Stomach (tissue), 9 donors: ENCODE results near the gene CALR3. TPM values are rescaled to one million over a fixed set of nuclear protein-coding genes. Genes with fewer than 3 reads are reported as not detected.

Source experiments
- DNase-seq, 2 donors: peaks; one replicate each; pipeline versions ENCODE4 v3.0.0 to v3.0.0-alpha.2; 2013 to 2019
- H3K27ac ChIP-seq, 5 donors: fragments of 200-600 bp in 4 of 5; sonication (generic) in 4 of 5; one replicate each; pipeline ENCODE4 v1.5.1; 2013 to 2019; ENCODE audit warnings: mild to moderate bottlenecking in 1 of 5, moderate library complexity in 1 of 5
- H3K27me3 ChIP-seq, 3 donors: fragments of 200-600 bp; sonication (generic); one replicate each; pipeline ENCODE4 v1.5.1; 2017 to 2019; ENCODE audit warnings: mixed run types in 1 of 3
- H3K36me3 ChIP-seq, 4 donors: fragments of 200-600 bp; sonication (generic); 1 replicate in 3 of 4; 2 replicates in 1 of 4; pipeline ENCODE4 v1.5.1; 2016 to 2019
- H3K4me1 ChIP-seq, 4 donors: fragments of 200-600 bp; sonication (generic); one replicate each; pipeline ENCODE4 v1.5.1; 2016 to 2019
- H3K4me3 ChIP-seq, 4 donors: fragments of 200-600 bp; sonication (generic) in 3 of 4; one replicate each; pipeline ENCODE4 v1.5.1; 2016 to 2019; ENCODE audit warnings: mild to moderate bottlenecking in 1 of 4
- H3K9me3 ChIP-seq, 4 donors: fragments of 200-600 bp; sonication (generic); one replicate each; pipeline ENCODE4 v1.5.1; 2016 to 2019
- EP300 ChIP-seq: sonication (generic); formaldehyde crosslinking; IDR thresholded peaks from one replicate; pipeline ENCODE4 v1.6.1; 2017; ENCODE audit warnings: antibody characterized with exemption
- POLR2A ChIP-seq, 4 donors: fragments of 450-650 bp; IDR thresholded peaks; one replicate each; pipeline ENCODE4 v1.6.1; 2016; ENCODE audit warnings: antibody characterized with exemption in 4 of 4, control low read depth in 2 of 4, mild to moderate bottlenecking in 1 of 4, moderate library complexity in 1 of 4
- POLR2AphosphoS5 ChIP-seq, 3 donors: sonication (generic); formaldehyde crosslinking; IDR thresholded peaks; one replicate each; pipeline ENCODE4 v1.6.1; 2016; ENCODE audit warnings: antibody characterized with exemption in 3 of 3
- WGBS, 5 donors: extraction: QIAGEN DNeasy Blood & Tissue Kit in 3 of 5; methylation state at CpG; one replicate each; pipeline versions ENCODE4 v1.1.5 to v1.1.7; 2013 to 2018; 5-methylcytosine and 5-hydroxymethylcytosine counted together
- intact Hi-C: fragments of 100-400 bp; cut with DNase I; formaldehyde crosslinking; loops from one replicate; pipeline ENCODE4 v1.15.1; 2023; ENCODE audit warnings: low total_unique reads
- polyA plus RNA-seq, 3 donors: library from polyadenylated mRNA; stranded (reverse); fragments of 200-250 nt; gene quantifications; one replicate each; pipeline ENCODE4 v1.2.3, GENCODE V29; 2013
- total RNA-seq, 5 donors: library from RNA; depleted of rRNA; stranded (reverse); fragments of >200 nt; gene quantifications; one replicate each; pipeline versions ENCODE4 v1.1.0 to v1.2.3, GENCODE V29; 2014 to 2016
- TF ChIP-seq, protein P1 (sequence below), 7 experiments: fragments of 450-650 bp in 4 of 7; fragments of 200-600 bp in 3 of 7; sonication (generic) in 3 of 7; IDR thresholded peaks; one replicate each; pipeline ENCODE4 v1.5.1; 2016 to 2019; ENCODE audit warnings: antibody characterized with exemption in 7 of 7, control low read depth in 2 of 7, mild to moderate bottlenecking in 1 of 7
- donor health status: healthy with polysubstance abuse.
- donor health status: Bipolar disorder and iron deficiency.
- donor health status: healthy.

Gene CALR3
- total and polyA plus RNA-seq, 8 donors: not detected

DNA sequence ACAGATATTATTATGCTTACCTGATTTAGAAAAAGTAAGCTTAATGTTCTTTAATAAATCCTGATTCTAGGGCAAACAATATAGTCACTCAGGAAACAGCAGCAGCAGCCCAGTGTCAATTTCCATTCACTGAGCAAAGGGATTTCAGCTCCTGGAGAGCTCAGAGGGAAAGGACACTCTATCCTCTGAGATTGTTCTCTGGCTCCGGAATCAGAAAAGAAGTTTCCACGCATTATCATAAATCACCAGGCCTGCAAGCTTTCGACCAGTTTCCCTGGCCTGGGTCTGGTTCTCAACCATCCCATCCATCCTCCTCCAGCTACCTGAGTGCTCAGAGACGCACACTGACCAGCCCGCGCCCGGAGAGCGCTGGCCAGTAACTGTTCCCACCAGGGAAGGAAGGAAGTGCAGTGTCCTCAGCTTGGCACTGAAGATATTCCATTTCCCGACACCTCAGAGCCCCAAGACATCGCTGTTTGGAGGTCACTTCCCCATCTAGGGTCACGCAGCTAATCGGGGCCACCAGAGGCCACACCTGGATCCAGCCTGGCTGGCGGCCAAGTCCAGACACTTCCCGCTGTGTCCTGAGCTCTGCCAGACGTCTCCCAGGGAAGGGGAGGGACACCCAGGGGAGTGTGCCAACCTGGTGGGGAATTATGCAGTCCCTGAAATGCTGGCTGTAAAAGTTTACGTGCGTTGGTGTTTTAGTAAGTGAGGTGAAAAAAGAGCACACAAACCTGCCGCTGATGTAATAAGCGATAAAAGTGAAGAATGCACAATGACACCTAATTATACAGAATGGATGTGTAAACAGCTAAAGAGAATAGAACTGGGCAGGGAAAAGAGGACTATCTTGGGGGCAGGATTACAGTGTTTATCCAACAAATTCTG is 53.3 kb downstream of the CALR3 start:
- Histone ChIP-seq H3K4me3 (no peak overlapping the region), H3K36me3 (peaks cover 6 to 44% (median 39%) of the 10 kb centered on the region in 4 donors), H3K27me3 (no peaks in the 10 kb centered on the region), H3K27ac (peak overlapping the region; percentile 19 to 67 (median 43)), H3K9me3 (no peaks in the 10 kb centered on the region), H3K4me1 (peaks cover 35 to 74% (median 55%) of the 10 kb centered on the region in 4 donors)
- TF ChIP-seq POLR2A (IDR thresholded peaks at IDR 0.05) (no peak), EP300 (no peak), POLR2AphosphoS5 (IDR thresholded peaks at IDR 0.05) (no peak)
- TF ChIP-seq, protein P1, sequence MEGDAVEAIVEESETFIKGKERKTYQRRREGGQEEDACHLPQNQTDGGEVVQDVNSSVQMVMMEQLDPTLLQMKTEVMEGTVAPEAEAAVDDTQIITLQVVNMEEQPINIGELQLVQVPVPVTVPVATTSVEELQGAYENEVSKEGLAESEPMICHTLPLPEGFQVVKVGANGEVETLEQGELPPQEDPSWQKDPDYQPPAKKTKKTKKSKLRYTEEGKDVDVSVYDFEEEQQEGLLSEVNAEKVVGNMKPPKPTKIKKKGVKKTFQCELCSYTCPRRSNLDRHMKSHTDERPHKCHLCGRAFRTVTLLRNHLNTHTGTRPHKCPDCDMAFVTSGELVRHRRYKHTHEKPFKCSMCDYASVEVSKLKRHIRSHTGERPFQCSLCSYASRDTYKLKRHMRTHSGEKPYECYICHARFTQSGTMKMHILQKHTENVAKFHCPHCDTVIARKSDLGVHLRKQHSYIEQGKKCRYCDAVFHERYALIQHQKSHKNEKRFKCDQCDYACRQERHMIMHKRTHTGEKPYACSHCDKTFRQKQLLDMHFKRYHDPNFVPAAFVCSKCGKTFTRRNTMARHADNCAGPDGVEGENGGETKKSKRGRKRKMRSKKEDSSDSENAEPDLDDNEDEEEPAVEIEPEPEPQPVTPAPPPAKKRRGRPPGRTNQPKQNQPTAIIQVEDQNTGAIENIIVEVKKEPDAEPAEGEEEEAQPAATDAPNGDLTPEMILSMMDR (IDR thresholded peaks at IDR 0.05): no peak
- intact Hi-C loops: no loop called here
- WGBS, 5 donors: 33 to 52% (median 44%) methylated on average over 19 of the region's 19 CpGs
- DNase-seq: peak; percentile 53 to 60

DNA sequence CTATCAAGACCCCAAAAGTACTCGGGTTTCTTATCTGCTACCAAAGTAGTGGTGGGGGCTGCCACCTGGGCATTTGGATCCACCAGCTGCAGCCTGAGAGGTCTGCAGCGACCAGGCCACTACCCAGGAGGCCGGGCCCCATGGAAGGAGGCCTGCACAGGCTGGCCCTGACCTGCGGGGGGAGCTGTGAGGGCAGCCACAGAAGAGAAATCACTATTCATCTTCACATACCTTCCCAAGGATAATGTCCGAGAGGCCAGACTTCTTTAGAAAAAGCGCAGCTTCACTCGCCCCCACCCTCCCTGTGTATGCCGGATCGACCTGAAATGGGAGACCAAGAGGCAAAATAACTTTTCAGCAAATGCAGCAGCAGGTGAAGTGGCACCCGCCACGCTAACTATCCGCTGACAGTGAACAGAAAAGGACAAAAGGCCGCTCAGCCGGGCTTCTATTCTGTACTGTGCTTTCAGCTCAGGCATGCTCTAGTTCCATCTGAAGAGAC is 54.3 kb downstream of the CALR3 start:
- Histone ChIP-seq H3K4me1 (peaks cover 26 to 68% (median 47%) of the 10 kb centered on the region in 4 donors), H3K36me3 (peaks cover 10 to 53% (median 48%) of the 10 kb centered on the region in 4 donors), H3K9me3 (no peaks in the 10 kb centered on the region), H3K4me3 (no peak overlapping the region), H3K27ac (peak overlapping the region in 3 of 5 donors; percentile 19 to 67 (median 50)), H3K27me3 (no peaks in the 10 kb centered on the region)
- DNase-seq: no peak
- no peak for TF ChIP-seq EP300
- no peak for TF ChIP-seq POLR2A (IDR thresholded peaks at IDR 0.05)
- TF ChIP-seq, protein P1 (IDR thresholded peaks at IDR 0.05): peak in 4 of 7 experiments; percentile 8 to 40 (median 16)
- WGBS, 5 donors: 83 to 89% (median 86%) methylated on average over 14 of the region's 14 CpGs
- intact Hi-C loops: no loop called here

DNA sequence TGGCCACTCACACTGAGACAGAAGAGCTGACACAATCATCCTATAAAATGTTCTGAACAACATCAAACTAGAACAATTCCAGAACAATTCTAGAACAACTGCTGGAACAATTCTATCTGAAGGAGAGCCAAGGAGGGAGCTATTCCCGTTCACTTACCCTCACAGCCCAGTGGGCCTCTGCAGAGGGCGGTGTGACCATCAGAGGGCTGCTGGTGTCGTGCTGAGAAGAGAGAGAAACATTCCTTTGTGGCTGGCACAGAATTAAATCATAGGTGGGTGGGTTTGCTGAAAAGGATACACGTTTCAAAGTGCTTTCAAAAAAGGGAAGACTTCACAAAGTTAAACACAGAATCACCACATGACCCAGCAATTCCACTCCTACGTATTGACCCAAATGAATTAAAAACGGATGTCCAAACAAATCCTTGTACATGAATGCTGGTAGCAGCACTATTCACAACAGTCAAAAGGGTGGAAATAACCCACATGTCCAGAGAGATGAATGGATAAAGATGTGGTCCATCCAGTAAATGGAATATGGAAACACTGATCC is 59.1 kb downstream of the CALR3 start:
- Histone ChIP-seq H3K4me3 (no peak overlapping the region), H3K27ac (peak overlapping the region in 3 of 5 donors; percentile 72 to 79 (median 73)), H3K27me3 (no peaks in the 10 kb centered on the region), H3K9me3 (no peaks in the 10 kb centered on the region), H3K36me3 (peaks cover 39 to 99% (median 96%) of the 10 kb centered on the region in 4 donors), H3K4me1 (peaks cover 0 to 44% (median 22%) of the 10 kb centered on the region in 4 donors)
- no peak for DNase-seq
- intact Hi-C loops: no loop called here
- WGBS, 5 donors: 75 to 81% (median 77%) methylated on average over 6 of the region's 6 CpGs
- TF ChIP-seq, protein P1 (IDR thresholded peaks at IDR 0.05): no peak
- TF ChIP-seq EP300 (no peak), POLR2A (IDR thresholded peaks at IDR 0.05) (no peak), POLR2AphosphoS5 (IDR thresholded peaks at IDR 0.05) (no peak)

DNA sequence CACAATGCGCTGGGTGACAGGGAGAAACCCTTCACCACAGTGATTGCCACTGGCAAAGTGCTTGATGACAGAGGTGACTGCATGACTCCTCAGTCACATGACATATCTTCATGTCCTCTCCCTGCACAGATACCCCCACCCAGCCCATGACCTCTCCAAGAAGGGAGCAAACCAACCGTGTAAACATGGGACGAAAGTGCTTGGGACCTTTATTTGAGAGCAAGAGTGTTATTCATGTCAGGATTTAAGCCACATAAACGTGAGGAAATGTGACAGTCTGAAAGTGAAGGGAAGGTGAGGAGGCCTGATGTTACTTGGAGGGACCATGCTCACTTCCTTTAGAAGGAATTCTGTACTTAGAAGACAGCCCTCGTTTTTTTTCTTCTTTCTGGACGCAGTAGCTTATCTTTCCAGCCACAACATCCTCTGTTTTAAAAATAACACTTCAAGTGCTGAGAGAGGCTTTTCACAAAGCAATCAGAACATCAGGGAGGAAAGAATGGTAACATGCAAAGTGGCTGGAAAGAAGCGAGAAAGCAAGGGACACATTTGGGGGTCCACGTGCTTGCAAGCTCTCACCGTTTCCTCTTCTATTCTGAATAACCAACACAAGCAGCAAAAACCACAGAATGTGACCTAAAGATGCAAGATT is 59.8 kb downstream of the CALR3 start:
- H3K4me1 ChIP-seq: peaks cover 0 to 37% (median 19%) of the 10 kb centered on the region in 4 donors
- no peaks in the 10 kb centered on the region for H3K27me3 ChIP-seq
- 58 to 67% (median 63%) methylated on average over 9 of the region's 9 CpGs for WGBS, 5 donors
- TF ChIP-seq POLR2AphosphoS5 (IDR thresholded peaks at IDR 0.05) (no peak), EP300 (no peak), POLR2A (IDR thresholded peaks at IDR 0.05) (no peak)
- TF ChIP-seq, protein P1 (IDR thresholded peaks at IDR 0.05): no peak
- H3K4me3 ChIP-seq: no peak overlapping the region
- H3K36me3 ChIP-seq: peaks cover 42 to 100% (median 97%) of the 10 kb centered on the region in 4 donors
- no peaks in the 10 kb centered on the region for H3K9me3 ChIP-seq
- no peak for DNase-seq
- peak overlapping the region in 4 of 5 donors; percentile 50 to 79 (median 72) for H3K27ac ChIP-seq
- intact Hi-C loops: no loop called here
